Lower lobe of right lung (tissue), 2 donors: ENCODE data around the gene NEAT1. TPM values are rescaled to one million over a fixed set of nuclear protein-coding genes. Genes with fewer than 3 reads are reported as not detected.
"Not testable (repeated sequence)": the region's sequence is repeated elsewhere in the genome, so short reads cannot be mapped to it uniquely, and the experiment has no call there.

Source experiments
- ATAC-seq, 2 donors: fragments of 200-7000 bp; cut with Tn5 transposase; one replicate each; pipeline ENCODE4 v1.9.1; 2020 to 2022; ENCODE audit warnings: mild to moderate bottlenecking in 2 of 2, moderate library complexity in 2 of 2
- DNase-seq: peaks from one replicate; pipeline ENCODE4 v3.0.0-alpha.2; 2020
- H3K27ac ChIP-seq: fragments of 200-600 bp; one replicate; pipeline ENCODE4 v1.8.0; 2022
- H3K27me3 ChIP-seq: fragments of 200-600 bp; one replicate; pipeline ENCODE4 v1.8.0; 2022; ENCODE audit warnings: low read depth
- H3K36me3 ChIP-seq: fragments of 200-600 bp; one replicate; pipeline ENCODE4 v1.8.0; 2022; ENCODE audit warnings: mild to moderate bottlenecking
- H3K4me1 ChIP-seq: fragments of 200-600 bp; one replicate; pipeline ENCODE4 v1.8.0; 2022
- H3K4me3 ChIP-seq: fragments of 200-600 bp; one replicate; pipeline ENCODE4 v1.8.0; 2022; ENCODE audit warnings: mild to moderate bottlenecking
- H3K9me3 ChIP-seq: fragments of 200-600 bp; one replicate; pipeline ENCODE4 v1.8.0; 2022
- CTCF ChIP-seq: fragments of 200-600 bp; IDR thresholded peaks from one replicate; pipeline ENCODE4 v1.8.0; 2022; ENCODE audit warnings: antibody characterized with exemption, mild to moderate bottlenecking
- intact Hi-C: fragments of 100-400 bp; cut with DNase I; formaldehyde crosslinking; loops from one replicate; pipeline ENCODE4 v1.11.0; 2022
- total RNA-seq: library from RNA; stranded (reverse); fragmentation: NEBNext Ultra II Directional; extraction: Animal tissue kit (Norgen Biotek cat#: 25700); gene quantifications from one replicate; pipeline ENCODE4 v1.2.1, GENCODE V29; 2021
- donor health status: DM: no; HTN: yes; CAD: no; lungs with severe emphysema.

The NEAT1 gene
- total RNA-seq, 1 donor from 2014 or later = 980 TPM

- no peaks in the 10 kb centered on the region for H3K9me3 ChIP-seq
- DNase-seq (no peak), ATAC-seq (no peak)
- intact Hi-C loops = no loop called here
- peaks cover 18% of the 10 kb centered on the region for H3K4me1 ChIP-seq
- TF ChIP-seq CTCF = no peak
- H3K27ac ChIP-seq = no peak overlapping the region
- no peak overlapping the region for H3K4me3 ChIP-seq
- H3K36me3 ChIP-seq = peaks cover 25% of the 10 kb centered on the region
- H3K27me3 ChIP-seq = no peaks in the 10 kb centered on the region
Measured at GRCh38 chr11:65448074-65448417, 25.4 kb downstream of the NEAT1 start.

GRCh38 chr11:65448418-65449105 lies 26.0 kb downstream of the NEAT1 start:
- ATAC-seq = peak; percentile 11 to 31
- H3K36me3 ChIP-seq = peaks cover 20% of the 10 kb centered on the region
- no peaks in the 10 kb centered on the region for H3K9me3 ChIP-seq
- no peak for DNase-seq
- peaks cover 15% of the 10 kb centered on the region for H3K4me1 ChIP-seq
- no peak overlapping the region for H3K4me3 ChIP-seq
- H3K27ac ChIP-seq = no peak overlapping the region
- intact Hi-C loops = no loop called here
- H3K27me3 ChIP-seq = no peaks in the 10 kb centered on the region
- TF ChIP-seq CTCF = no peak

- ATAC-seq, H3K4me3 ChIP-seq, intact Hi-C loops, H3K27me3 ChIP-seq, DNase-seq, H3K27ac ChIP-seq, H3K36me3 ChIP-seq, H3K9me3 ChIP-seq: not testable (repeated sequence)
- H3K4me1 ChIP-seq = peaks cover 27% of the 10 kb centered on the region
Measured at GRCh38 chr11:65451301-65451700, 28.7 kb downstream of the NEAT1 start.

- DNase-seq, H3K9me3 ChIP-seq, H3K4me3 ChIP-seq, ATAC-seq, intact Hi-C loops, H3K36me3 ChIP-seq, H3K27me3 ChIP-seq, H3K27ac ChIP-seq: not testable (repeated sequence)
- peaks cover 27% of the 10 kb centered on the region for H3K4me1 ChIP-seq
Measured at GRCh38 chr11:65452259-65452658, 29.7 kb downstream of the NEAT1 start.

GRCh38 chr11:65452806-65453490 lies 30.4 kb downstream of the NEAT1 start:
- TF ChIP-seq CTCF = no peak
- Histone ChIP-seq H3K27ac (peak overlapping the region; percentile 31), H3K4me3 (no peak overlapping the region), H3K9me3 (no peaks in the 10 kb centered on the region), H3K4me1 (peaks cover 27% of the 10 kb centered on the region), H3K27me3 (no peaks in the 10 kb centered on the region), H3K36me3 (no peaks in the 10 kb centered on the region)
- intact Hi-C loops = no loop called here
- ATAC-seq (no peak), DNase-seq (no peak)

- DNase-seq (no peak), ATAC-seq (no peak)
- no peak for TF ChIP-seq CTCF
- H3K4me1 ChIP-seq = peaks cover 27% of the 10 kb centered on the region
- H3K36me3 ChIP-seq = no peaks in the 10 kb centered on the region
- no peaks in the 10 kb centered on the region for H3K27me3 ChIP-seq
- H3K9me3 ChIP-seq = no peaks in the 10 kb centered on the region
- intact Hi-C loops = no loop called here
- H3K27ac ChIP-seq = peak overlapping the region; percentile 85
- peak overlapping the region; percentile 63 for H3K4me3 ChIP-seq
Measured at GRCh38 chr11:65454311-65454695, 31.7 kb downstream of the NEAT1 start.
